Kidney capillary endothelial cell (primary cell): ENCODE measurements around the gene SLC37A1.

Source experiments
- DNase-seq: peaks from one replicate; pipeline ENCODE4 v3.0.0-alpha.2; 2018; ENCODE audit warnings: low spot score

Gene SLC37A1

GRCh38 chr21:42545317-42545716, 31.7 kb downstream of the SLC37A1 start:
- no peak for DNase-seq

- no peak for DNase-seq
Observed at GRCh38 chr21:42545745-42546144, 32.1 kb downstream of the SLC37A1 start.

- DNase-seq = no peak
Observed at GRCh38 chr21:42546433-42546832, 32.8 kb downstream of the SLC37A1 start.

GRCh38 chr21:42547001-42547905, 33.6 kb downstream of the SLC37A1 start:
- DNase-seq = no peak

- DNase-seq = no peak
Observed at GRCh38 chr21:42547906-42548365, 34.3 kb downstream of the SLC37A1 start.

- DNase-seq = no peak
Observed at GRCh38 chr21:42548687-42549406, 35.2 kb downstream of the SLC37A1 start.

GRCh38 chr21:42550817-42551216, 37.2 kb downstream of the SLC37A1 start:
- DNase-seq = no peak

GRCh38 chr21:42552407-42553336, 39.0 kb downstream of the SLC37A1 start:
- no peak for DNase-seq

GRCh38 chr21:42553435-42553834, 39.8 kb downstream of the SLC37A1 start:
- no peak for DNase-seq

GRCh38 chr21:42554251-42554961, 40.8 kb downstream of the SLC37A1 start:
- no peak for DNase-seq

- no peak for DNase-seq
Observed at GRCh38 chr21:42555756-42556438, 42.2 kb downstream of the SLC37A1 start.

- no peak for DNase-seq
Observed at GRCh38 chr21:42556476-42556875, 42.8 kb downstream of the SLC37A1 start.

- DNase-seq = no peak
Observed at GRCh38 chr21:42556960-42557359, 43.3 kb downstream of the SLC37A1 start.

- no peak for DNase-seq
Observed at GRCh38 chr21:42557420-42557819, 43.8 kb downstream of the SLC37A1 start.

- no peak for DNase-seq
Observed at GRCh38 chr21:42558368-42558767, 44.7 kb downstream of the SLC37A1 start.

GRCh38 chr21:42558846-42559245, 45.2 kb downstream of the SLC37A1 start:
- no peak for DNase-seq

GRCh38 chr21:42559326-42559725, 45.7 kb downstream of the SLC37A1 start:
- DNase-seq = no peak

GRCh38 chr21:42560517-42561179, 47.0 kb downstream of the SLC37A1 start:
- DNase-seq = no peak

- no peak for DNase-seq
Observed at GRCh38 chr21:42561762-42562650, 48.4 kb downstream of the SLC37A1 start.
